Activated naive CD4-positive, alpha-beta T cell treated with anti-CD3 and anti-CD28 coated beads, Interleukin-2, amount 50 U/mL, for 16 hours (primary cell): ENCODE results near the gene CEACAM6.
"Not testable (repeated sequence)": the region's sequence is repeated elsewhere in the genome, so short reads cannot be mapped to it uniquely, and the experiment has no call there.

ENCODE experiments used
- DNase-seq: peaks from one replicate; pipeline ENCODE4 v3.0.0-alpha.2; 2020

Gene CEACAM6

DNA sequence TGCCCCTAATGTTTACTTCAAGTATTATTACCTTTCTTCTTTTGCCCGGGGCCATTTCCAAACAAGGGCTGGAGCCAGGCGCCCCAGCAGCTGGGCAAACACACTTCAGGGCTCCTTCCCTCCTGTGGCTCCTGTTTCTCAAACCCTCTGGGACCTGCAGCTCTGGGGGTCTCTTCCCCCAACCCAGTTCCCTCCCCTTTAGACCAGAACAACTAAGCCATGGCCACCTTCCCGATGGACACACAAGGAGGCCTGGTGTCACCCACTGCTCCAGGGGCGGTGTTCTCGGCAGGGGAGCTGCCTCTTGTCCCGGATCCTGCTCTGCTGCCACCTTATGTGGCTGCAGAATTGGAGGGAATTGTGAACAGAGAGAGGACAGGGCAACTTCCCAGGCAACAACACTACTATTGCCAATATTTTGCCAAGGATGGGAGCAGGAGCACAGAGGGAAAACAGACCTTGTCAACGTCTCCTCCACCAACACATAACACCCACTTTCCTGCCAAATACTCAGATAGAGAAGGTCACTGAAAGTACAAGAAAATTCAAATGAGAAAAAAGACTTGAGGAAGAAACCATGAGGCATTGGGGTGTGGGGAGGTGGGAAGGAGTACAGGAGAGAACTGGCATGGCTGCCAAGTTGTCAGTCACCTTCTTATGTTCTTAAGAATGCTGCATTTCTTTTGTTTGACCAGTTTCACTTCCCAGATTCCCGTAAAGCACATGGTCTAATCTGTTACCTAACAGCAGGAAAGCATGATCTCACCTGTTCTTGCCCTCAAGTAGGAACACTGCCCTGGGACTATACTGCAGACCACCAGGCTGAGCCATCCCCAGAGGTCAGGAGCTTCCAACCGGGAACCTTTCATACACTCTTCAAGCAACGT lies 4.8 kb upstream of the CEACAM6 start:
- DNase-seq, result not testable (repeated sequence)

GRCh38 chr19:41753159-41753558 lies 2.2 kb upstream of the CEACAM6 start:
- peak; percentile 80 for DNase-seq

DNA sequence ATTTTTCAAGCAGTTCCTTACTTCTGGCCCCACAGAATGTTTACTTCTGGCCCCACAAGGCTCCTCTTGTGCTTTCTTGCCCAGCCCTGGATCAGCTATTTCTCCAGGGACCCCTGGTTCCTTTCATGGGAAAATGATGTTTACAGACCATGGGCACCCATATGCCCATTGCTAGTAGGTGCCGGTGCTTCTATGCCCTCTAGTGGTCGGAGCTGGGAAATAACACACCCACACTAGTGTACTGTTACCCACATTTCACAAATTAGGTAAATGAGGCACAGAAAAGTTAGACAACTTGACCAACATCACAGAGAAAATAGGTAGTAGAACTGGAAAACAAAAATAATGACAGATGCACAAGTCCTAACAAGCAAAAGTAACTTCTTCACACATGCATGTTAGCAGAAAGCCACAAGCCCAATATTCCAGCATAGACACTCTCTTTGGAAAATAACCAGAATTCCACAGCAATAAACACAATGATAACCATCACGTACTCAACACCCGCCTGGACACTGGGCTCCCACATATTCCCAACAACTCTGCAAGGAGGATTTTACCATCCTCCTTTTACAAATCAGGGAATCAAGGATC lies 1.3 kb upstream of the CEACAM6 start:
- DNase-seq, result peak; percentile 73

DNA sequence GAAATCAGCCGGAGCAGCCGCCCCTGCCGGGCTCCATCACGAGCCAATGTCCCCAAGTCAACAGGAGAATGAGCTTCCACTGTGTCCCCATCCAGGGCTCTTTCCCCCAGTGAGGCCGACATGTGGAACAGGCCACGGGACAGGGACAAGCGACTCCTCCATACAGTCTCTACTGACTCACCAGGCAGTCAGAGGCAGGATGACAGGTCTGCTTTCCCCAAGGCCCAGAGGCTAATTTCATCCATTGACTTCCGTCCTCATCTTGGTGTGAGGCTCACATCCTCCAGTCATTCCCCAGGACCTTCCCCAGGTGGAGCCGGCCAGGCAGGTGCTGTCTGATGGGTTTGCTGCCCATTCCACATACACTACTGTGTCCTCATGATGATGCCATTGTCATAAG lies 3.5 kb downstream of the CEACAM6 start:
- no peak for DNase-seq

DNA sequence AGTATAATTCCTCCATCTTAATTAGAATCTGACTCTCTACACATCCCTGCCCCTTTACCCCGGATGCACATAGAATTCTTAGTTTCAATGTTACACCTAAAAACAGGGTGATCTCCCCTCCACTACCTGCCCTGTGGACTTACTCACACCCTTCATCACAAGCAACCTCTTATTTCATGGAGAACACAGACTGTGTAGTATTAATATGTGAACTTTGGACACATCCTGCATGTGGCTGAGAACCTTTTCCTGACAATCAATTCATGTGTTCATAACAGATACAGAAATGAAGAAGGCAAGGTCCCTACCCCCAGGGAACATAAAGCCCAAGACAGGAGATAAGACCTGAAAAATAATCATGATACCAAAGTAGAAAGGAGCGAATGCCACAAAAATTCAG lies 11.8 kb downstream of the CEACAM6 start:
- no peak for DNase-seq

DNA sequence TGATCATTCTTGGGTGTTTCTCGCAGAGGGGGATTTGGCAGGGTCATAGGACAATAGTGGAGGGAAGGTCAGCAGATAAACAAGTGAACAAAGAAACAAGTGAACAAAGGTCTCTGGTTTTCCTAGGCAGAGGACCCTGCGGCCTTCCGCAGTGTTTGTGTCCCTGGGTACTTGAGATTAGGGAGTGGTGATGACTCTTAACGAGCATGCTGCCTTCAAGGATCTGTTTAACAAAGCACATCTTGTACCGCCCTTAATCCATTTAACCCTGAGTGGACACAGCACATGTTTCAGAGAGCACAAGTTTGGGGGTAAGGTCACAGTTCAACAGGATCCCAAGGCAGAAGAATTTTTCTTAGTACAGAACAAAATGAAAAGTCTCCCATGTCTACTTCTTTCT lies 12.8 kb downstream of the CEACAM6 start:
- not testable (repeated sequence) for DNase-seq

- no peak for DNase-seq
Measured at GRCh38 chr19:41769608-41770007, 14.3 kb downstream of the CEACAM6 start.

DNA sequence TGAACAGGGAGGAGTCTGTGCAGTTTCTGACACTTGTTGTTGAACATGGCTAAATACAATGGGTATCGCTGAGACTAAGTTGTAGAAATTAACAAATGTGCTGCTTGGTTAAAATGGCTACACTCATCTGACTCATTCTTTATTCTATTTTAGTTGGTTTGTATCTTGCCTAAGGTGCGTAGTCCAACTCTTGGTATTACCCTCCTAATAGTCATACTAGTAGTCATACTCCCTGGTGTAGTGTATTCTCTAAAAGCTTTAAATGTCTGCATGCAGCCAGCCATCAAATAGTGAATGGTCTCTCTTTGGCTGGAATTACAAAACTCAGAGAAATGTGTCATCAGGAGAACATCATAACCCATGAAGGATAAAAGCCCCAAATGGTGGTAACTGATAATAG lies 16.1 kb downstream of the CEACAM6 start:
- no peak for DNase-seq

DNA sequence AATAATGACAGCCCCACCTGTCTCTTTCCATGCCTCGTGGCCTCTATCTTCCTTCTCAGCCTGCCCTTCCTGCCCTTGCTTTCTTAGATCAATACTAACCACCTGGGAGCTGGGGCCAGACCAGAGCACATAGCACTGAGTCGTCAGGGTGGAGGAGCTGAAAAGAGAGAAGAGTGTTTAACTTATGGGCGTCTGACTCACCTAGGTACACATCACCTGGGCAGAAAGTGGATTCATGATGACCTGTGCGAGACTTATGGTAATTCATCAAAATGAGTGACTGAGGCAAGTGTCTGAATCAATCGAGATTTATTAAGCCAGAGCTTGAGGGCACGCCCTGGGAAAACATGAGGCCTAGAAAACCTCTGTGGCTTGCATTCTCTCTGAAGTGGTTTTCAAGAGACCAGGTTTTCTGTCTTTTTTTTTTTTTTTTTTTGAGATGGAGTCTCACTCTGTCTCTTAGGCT lies 19.2 kb downstream of the CEACAM6 start:
- peak; percentile 46 for DNase-seq

DNA sequence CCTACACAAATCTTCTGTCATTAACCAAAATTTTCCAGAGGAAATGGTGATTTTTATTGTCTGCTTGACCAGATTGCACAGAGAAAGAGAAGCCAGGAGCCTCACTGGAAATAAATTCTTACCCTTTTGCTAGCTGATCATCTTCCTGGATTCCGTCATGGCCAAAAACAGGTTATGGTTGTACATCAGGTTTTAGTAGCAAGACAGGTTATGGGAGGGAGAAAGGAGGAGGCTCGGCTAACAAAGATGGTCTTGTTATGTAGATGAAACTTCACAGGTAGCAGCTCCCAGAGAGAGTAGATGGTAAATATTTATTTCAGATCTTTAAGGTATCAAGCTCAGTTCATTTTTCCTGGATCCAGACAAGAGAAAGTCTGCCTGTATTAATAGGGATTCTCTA lies 21.4 kb downstream of the CEACAM6 start:
- no peak for DNase-seq

- DNase-seq, result no peak
Measured at GRCh38 chr19:41783612-41784011, 28.3 kb downstream of the CEACAM6 start.

- DNase-seq, result no peak
Measured at GRCh38 chr19:41784312-41784711, 29.0 kb downstream of the CEACAM6 start.

DNA sequence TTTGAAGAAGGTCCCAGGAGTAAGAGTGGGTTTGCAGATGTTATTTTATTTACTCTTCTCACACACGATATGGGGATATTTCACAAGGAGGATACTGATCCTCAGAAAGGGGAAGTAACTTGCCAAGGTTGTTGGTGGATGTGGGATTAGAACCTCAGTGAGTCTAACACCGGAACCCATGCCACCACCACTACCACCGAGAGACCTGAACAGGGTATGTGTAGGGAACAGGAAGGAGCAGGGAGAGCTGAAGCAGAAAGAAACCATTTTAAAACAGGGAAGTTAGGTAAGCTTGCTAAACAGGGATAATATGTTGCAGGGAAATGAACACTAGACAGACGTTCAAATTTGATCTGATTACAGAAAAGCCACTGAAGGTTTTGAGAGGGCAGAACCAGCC lies 29.4 kb downstream of the CEACAM6 start:
- no peak for DNase-seq

GRCh38 chr19:41785653-41786052 lies 30.3 kb downstream of the CEACAM6 start:
- DNase-seq, result peak; percentile 64

- no peak for DNase-seq
Measured at GRCh38 chr19:41787055-41787454, 31.7 kb downstream of the CEACAM6 start.

- DNase-seq, result not testable (repeated sequence)
Measured at GRCh38 chr19:41788518-41788917, 33.2 kb downstream of the CEACAM6 start.

DNA sequence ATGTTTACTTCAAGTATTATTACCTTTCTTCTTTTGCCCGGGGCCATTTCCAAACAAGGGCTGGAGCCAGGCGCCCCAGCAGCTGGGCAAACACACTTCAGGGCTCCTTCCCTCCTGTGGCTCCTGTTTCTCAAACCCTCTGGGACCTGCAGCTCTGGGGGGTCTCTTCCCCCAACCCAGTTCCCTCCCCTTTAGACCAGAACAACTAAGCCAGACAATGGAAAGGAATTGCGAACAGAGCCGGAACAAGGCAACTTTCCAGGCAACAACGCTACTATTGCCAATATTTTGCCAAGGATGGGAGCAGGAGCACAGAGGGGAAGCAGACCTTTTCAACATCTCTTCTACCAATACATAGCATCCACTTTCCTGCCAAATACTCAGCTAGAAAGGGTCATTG lies 33.7 kb downstream of the CEACAM6 start:
- not testable (repeated sequence) for DNase-seq

DNA sequence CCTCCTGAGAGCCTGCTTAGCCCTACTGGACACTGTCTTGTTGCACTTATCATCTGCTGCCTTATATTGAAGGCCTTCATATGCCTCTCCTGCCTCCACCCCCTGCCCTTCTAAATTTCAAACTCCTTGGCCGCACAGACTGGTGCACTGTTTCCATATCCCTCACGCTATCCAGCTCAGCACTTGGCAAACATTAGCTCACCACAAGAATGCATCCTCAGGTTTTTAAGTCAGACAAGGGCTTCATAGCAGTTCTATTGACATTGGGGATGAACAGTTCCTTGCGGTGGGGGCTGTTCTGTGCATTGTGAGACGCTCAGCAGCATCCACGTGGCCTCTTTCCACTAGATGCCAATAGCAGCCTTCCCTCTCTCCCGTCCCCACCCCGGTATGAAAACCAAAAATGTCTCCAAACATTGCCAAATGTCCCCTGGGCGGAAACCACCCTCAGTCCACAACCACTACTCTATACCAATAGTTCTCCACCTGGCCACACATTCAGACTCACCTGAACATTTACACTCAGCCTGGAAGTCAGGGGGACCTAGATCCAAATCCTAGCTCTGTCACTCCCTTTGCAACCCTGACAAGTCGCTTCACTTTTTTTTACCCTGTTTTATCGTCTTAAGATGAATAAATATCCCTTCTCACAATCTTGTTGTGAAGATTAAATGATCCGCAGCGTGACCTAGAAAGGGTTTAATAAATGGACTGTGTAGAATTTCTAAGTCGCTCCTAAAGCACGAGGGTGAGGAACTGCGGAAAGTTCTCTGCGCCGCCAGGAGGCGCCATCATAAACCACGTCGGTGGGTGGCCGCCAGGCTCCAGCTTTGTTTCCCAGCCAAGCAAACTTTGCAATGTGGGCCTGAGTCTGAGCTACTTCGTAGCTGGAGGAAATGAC lies 37.4 kb downstream of the CEACAM6 start:
- DNase-seq, result peak; percentile 61

- no peak for DNase-seq
Measured at GRCh38 chr19:41793414-41793727, 38.0 kb downstream of the CEACAM6 start.

- peak; percentile 65 for DNase-seq
Measured at GRCh38 chr19:41795031-41795461, 39.7 kb downstream of the CEACAM6 start.

- DNase-seq, result no peak
Measured at GRCh38 chr19:41796362-41796761, 41.0 kb downstream of the CEACAM6 start, which contains the start of gene CEACAM3. Gene CEACAM3 (plus strand): TSS chr19:41796587. CDS start chr19:41796678, 91 bp downstream.

GRCh38 chr19:41796901-41797300 lies 41.6 kb downstream of the CEACAM6 start:
- DNase-seq, result no peak

GRCh38 chr19:41799444-41800000 lies 44.2 kb downstream of the CEACAM6 start:
- DNase-seq, result no peak
